ENCODE measurements around the gene MCM6. TPM values are rescaled to one million over a fixed set of nuclear protein-coding genes. Genes with fewer than 3 reads are reported as not detected.

The MCM6 gene
- total RNA-seq, 4 donors from 2014 or later = 8.2 to 10.1 (median 9.8) TPM

- Histone ChIP-seq H3K9me3 (no peaks in the 10 kb centered on the region), H3K27ac (peak overlapping the region in 1 of 4 donors; percentile 93), H3K27me3 (no peaks in the 10 kb centered on the region), H3K4me3 (peak overlapping the region in 1 of 2 donors; percentile 90), H3K36me3 (peaks cover 0 to 27% of the 10 kb centered on the region in 2 donors), H3K4me1 (peaks cover 0 to 22% (median 0%) of the 10 kb centered on the region in 3 donors)
- no peak for ATAC-seq
- WGBS, 2 donors (ENCODE audit: low coverage in 1 of 2) = 71 to 81% methylated on average over 11 to 19 of the region's 19 CpGs
- TF ChIP-seq CTCF (IDR thresholded peaks at IDR 0.05) (no peak), POLR2AphosphoS5 (IDR thresholded peaks at IDR 0.05) (no peak), POLR2A (IDR thresholded peaks at IDR 0.05) (no peak), EP300 (IDR thresholded peaks at IDR 0.05) (no peak)
Observed at GRCh38 chr2:135874777-135875365, 1.4 kb downstream of the MCM6 start.

- Histone ChIP-seq H3K4me3 (no peak overlapping the region), H3K27ac (no peak overlapping the region), H3K4me1 (peaks cover 0 to 16% (median 0%) of the 10 kb centered on the region in 3 donors), H3K9me3 (no peaks in the 10 kb centered on the region), H3K27me3 (no peaks in the 10 kb centered on the region), H3K36me3 (peaks cover 3 to 66% of the 10 kb centered on the region in 2 donors)
- TF ChIP-seq POLR2AphosphoS5 (IDR thresholded peaks at IDR 0.05) (no peak), POLR2A (IDR thresholded peaks at IDR 0.05) (no peak), EP300 (IDR thresholded peaks at IDR 0.05) (no peak), CTCF (IDR thresholded peaks at IDR 0.05) (no peak)
- ATAC-seq = no peak
- 57 to 100% methylated on average over 1 of the region's 1 CpG for WGBS, 2 donors (ENCODE audit: low coverage in 1 of 2)
Observed at GRCh38 chr2:135870571-135870970, 5.7 kb downstream of the MCM6 start.

- peaks cover 3 to 96% of the 10 kb centered on the region in 2 donors for H3K36me3 ChIP-seq
- H3K4me3 ChIP-seq = no peak overlapping the region
- WGBS, 2 donors (ENCODE audit: low coverage in 1 of 2) = 48 to 70% methylated on average over 4 to 6 of the region's 6 CpGs
- peak overlapping the region in 1 of 4 donors; percentile 2 for H3K27ac ChIP-seq
- H3K9me3 ChIP-seq = no peaks in the 10 kb centered on the region
- H3K4me1 ChIP-seq = peaks cover 0 to 11% (median 0%) of the 10 kb centered on the region in 3 donors
- no peaks in the 10 kb centered on the region for H3K27me3 ChIP-seq
- no peak for ATAC-seq
- no peak for TF ChIP-seq CTCF (IDR thresholded peaks at IDR 0.05)
Observed at GRCh38 chr2:135863233-135863632, 13.0 kb downstream of the MCM6 start.

GRCh38 chr2:135862718-135863117 is 13.5 kb downstream of the MCM6 start:
- H3K4me1 ChIP-seq = peaks cover 0 to 11% (median 0%) of the 10 kb centered on the region in 3 donors
- no peak overlapping the region for H3K4me3 ChIP-seq
- H3K27ac ChIP-seq = peak overlapping the region in 1 of 4 donors; percentile 2
- H3K27me3 ChIP-seq = no peaks in the 10 kb centered on the region
- TF ChIP-seq POLR2AphosphoS5 (IDR thresholded peaks at IDR 0.05) = no peak
- TF ChIP-seq CTCF (IDR thresholded peaks at IDR 0.05) = no peak
- TF ChIP-seq POLR2A (IDR thresholded peaks at IDR 0.05) = no peak
- TF ChIP-seq EP300 (IDR thresholded peaks at IDR 0.05) = no peak
- no peaks in the 10 kb centered on the region for H3K9me3 ChIP-seq
- 45 to 74% methylated on average over 3 to 4 of the region's 4 CpGs for WGBS, 2 donors (ENCODE audit: low coverage in 1 of 2)
- peaks cover 3 to 96% of the 10 kb centered on the region in 2 donors for H3K36me3 ChIP-seq
- no peak for ATAC-seq

GRCh38 chr2:135853401-135853800 is 22.8 kb downstream of the MCM6 start:
- H3K36me3 ChIP-seq = peaks cover 0 to 83% of the 10 kb centered on the region in 2 donors
- H3K4me3 ChIP-seq = no peak overlapping the region
- no peak for TF ChIP-seq EP300 (IDR thresholded peaks at IDR 0.05)
- no peak for TF ChIP-seq POLR2A (IDR thresholded peaks at IDR 0.05)
- TF ChIP-seq CTCF (IDR thresholded peaks at IDR 0.05) = no peak
- no peak for TF ChIP-seq POLR2AphosphoS5 (IDR thresholded peaks at IDR 0.05)
- no peaks in the 10 kb centered on the region for H3K4me1 ChIP-seq
- H3K9me3 ChIP-seq = no peaks in the 10 kb centered on the region
- H3K27me3 ChIP-seq = no peaks in the 10 kb centered on the region
- ATAC-seq = no peak
- no peak overlapping the region for H3K27ac ChIP-seq
